Breast epithelium (tissue), 3 donors: ENCODE data around the gene ADPRHL1.

ENCODE experiments used
- POLR2A ChIP-seq: fragments of 450-650 bp; IDR thresholded peaks from one replicate; pipeline ENCODE4 v1.6.1; 2016; ENCODE audit warnings: antibody characterized with exemption, mild to moderate bottlenecking, moderate library complexity
- POLR2AphosphoS5 ChIP-seq, 3 donors: sonication (generic); formaldehyde crosslinking; IDR thresholded peaks; one replicate each; pipeline ENCODE4 v1.6.1; 2017; ENCODE audit warnings: antibody characterized with exemption in 3 of 3
- TF ChIP-seq, protein P1 (sequence below), 3 donors: fragments of 450-650 bp; IDR thresholded peaks; one replicate each; pipeline ENCODE4 v1.5.1; 2016 to 2017; ENCODE audit warnings: antibody characterized with exemption in 3 of 3, mild to moderate bottlenecking in 3 of 3, moderate library complexity in 3 of 3

DNA sequence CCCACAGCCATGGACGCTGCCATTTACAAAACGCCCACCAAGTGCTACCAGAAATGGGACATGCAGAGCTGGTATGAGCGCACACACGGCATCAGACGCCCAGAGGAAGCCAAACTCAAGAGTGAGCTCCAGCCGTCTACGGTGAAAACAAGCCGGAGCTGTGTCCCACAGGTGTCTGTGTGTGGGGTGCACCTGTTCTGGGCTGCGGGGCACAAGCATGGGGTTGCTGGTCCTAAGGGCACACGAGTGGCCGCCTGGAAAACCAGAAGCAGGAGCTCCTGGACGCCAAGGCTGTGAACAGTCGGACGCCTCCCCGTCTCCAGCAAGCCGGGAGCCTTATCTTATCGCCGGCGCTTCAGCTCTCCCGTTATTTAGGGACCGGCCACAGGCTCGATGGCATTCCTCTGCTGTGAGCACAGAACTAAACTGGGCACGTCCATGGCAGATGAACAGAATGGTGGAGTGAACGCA, 1.3 kb downstream of the ADPRHL1 start:
- TF ChIP-seq, protein P1, sequence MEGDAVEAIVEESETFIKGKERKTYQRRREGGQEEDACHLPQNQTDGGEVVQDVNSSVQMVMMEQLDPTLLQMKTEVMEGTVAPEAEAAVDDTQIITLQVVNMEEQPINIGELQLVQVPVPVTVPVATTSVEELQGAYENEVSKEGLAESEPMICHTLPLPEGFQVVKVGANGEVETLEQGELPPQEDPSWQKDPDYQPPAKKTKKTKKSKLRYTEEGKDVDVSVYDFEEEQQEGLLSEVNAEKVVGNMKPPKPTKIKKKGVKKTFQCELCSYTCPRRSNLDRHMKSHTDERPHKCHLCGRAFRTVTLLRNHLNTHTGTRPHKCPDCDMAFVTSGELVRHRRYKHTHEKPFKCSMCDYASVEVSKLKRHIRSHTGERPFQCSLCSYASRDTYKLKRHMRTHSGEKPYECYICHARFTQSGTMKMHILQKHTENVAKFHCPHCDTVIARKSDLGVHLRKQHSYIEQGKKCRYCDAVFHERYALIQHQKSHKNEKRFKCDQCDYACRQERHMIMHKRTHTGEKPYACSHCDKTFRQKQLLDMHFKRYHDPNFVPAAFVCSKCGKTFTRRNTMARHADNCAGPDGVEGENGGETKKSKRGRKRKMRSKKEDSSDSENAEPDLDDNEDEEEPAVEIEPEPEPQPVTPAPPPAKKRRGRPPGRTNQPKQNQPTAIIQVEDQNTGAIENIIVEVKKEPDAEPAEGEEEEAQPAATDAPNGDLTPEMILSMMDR (IDR thresholded peaks at IDR 0.05) = no peak
- TF ChIP-seq POLR2AphosphoS5 (IDR thresholded peaks at IDR 0.05) = no peak
- no peak for TF ChIP-seq POLR2A
